Activated T-cell treated with anti-CD3 and anti-CD28 coated beads for 4 hours (primary cell): ENCODE results near the gene TULP1.

Source experiments
- DNase-seq: peaks from one replicate; pipeline ENCODE4 v3.0.0-alpha.2; 2020

TULP1 gene

DNA sequence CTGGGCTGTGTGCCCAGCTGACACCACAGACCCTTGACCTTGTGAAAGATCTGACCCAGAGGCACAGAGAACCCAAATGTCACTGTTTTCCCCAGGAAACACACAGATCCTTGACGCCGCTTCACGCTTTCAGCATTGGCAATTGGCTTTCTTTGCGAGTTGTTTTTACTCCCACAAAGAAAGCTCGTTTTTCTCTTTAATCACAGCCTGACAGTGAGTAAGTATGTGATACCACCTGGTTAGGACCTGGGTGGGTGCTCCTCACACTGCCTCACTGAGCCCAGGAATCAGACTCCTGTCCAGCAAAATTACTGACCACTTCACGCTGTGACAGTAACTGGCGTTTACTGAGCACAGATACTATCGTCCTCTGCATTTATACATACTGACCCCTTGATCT lies 31.5 kb downstream of the TULP1 start:
- DNase-seq: no peak

DNA sequence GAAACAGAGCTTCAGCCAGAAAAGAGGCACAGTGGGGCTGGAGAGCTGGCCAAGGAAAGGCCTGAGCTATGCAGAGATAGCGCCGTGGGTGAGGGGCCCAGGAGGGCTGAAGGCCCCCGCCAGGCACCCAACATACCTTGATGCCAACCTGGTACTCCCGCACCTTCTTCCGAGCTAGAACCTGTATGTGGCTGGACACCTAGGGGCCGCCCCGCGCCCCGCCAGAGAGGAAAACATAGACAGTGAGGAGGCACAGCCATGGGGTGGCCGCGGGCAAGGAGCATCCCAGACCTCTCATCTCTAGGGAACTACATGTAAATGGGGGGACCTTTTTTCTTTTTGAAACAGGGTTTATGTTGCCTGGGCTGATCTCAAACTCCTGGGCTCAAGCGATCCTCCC lies 32.5 kb downstream of the TULP1 start:
- no peak for DNase-seq

DNA sequence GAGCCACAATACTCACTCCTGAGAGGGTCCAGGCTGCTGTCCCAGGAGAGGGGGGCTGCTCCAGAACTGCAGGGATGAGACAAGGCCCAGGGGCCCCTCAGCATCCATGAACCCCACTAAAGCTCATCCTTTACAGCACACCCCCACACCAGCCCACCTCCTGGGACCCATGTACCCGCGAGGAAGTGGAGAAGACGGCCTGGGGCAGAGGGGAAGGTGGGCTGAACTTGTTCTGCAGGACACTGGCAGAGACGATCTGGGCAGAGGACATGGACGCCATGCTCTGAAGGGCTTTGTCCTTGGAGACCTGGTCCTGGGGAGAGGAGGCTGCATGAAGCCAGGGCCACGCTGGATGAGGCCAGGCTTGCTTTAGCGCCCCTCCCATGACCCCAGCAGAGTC lies 34.4 kb downstream of the TULP1 start:
- no peak for DNase-seq

DNA sequence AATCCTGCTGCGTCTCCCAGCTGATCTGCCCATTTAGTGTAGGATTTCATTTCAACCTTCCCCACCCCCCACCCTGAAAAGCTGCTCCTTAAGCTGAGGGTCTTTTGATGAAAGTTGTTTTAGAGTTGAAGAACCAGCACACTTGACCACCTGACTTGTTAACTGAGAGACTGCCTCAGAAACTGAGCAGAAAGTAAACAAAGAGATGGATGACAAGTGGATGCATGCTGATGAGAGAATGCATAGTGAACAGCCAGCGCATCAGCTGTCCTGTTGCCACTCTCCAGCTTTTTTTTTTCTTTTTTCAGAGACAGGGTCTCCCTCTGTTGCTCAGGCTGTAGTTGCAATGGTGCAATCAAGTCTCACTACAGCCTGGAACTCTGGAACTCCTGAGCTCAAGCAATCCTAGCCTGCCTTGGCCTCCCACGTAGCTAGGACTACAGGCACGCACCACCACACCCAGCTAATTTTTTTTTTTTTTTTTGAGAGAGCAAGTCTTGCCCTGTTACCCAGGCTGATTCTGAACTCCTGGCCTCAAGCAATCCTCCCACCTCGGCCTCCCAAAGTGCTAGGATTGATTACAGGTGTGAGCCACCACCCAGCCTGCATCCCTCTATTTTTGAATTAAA lies 35.0 kb downstream of the TULP1 start:
- DNase-seq: no peak

DNA sequence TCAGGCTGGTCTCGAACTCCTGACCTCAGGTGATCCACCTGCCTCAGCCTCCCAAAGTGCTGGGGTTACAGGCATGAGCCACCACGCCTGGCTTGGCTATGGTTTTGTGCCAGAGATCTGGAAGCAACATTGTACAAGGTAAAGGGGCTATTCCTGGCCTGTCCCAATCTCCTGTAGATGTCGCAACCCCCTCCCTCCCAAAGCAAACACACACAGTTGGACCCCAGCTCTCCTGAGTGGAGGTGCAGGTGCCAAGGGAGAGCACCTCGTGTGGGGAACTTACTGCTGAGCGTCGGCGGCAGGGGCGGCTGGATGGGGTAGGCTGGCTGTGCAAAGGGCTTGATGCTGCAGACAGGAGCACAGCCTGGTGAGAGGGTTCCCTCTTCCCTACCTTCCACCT lies 35.7 kb downstream of the TULP1 start:
- no peak for DNase-seq

DNA sequence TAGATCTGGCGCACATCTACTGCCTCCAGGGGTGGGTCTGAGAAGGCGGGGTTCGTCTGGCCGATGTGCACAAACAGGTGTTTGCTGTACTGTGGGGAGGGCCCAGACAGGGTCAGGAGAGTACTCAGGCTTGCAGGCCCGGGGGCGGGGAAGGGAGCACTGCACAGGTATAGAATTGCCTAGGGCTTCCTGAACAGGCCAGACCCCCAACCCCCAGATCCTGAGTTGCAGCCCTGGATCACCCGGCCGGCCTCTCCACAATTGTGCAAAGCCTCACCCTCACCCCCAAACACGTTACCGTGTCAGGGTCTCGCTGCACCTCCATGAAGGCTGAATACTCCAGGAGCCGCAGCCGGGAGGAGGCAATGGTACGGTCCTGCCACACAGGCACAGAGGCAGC lies 36.7 kb downstream of the TULP1 start:
- no peak for DNase-seq

DNA sequence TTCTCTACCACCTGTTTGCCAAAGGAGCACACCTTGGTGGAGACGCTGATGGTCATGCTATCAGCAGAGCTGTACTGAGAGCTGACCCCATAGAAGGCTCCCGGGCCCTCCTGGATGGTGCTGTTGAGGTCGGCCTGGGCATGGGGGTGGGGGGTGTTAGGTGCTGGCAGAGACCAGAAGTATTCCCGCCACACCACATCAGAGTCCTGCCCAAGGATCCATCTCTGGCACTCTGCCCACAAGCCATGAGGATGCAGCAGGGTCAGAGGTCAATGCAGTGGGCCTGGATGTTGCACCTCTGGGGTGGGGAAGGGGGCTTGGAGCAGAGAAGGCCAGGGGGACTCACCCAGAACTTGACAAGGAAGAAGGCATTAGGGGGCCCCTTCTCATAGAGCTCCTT lies 37.1 kb downstream of the TULP1 start:
- DNase-seq: no peak

DNA sequence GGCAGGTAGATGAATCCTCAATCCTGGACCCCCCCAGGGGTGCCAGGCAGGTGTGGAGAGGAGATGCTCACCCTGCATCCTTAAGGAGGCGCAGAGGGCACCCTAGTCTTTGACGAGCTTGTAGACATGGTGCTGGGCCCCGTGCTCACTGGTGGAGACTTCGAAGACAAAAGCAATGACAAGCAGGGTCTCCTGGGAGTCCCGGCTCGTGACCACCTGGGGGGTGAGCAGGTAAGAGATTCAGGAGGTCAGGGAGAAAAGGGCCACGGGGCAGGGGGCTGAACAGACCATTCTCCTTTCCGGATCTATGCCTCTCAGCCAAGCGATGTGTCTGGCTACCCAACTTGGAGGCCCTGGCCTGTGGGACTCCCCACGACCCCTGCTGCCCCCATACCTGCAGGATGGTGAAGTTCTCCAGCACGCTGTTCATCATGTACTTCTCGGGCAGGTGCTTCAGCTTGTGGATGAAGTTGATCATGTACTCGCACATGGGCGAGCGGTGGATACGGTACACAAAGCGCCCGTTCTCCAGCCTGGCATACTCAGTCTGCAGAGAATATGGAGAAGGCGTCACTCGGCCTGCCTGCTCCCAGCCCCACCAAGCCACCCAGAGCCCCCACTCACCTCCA lies 37.6 kb downstream of the TULP1 start:
- no peak for DNase-seq

DNA sequence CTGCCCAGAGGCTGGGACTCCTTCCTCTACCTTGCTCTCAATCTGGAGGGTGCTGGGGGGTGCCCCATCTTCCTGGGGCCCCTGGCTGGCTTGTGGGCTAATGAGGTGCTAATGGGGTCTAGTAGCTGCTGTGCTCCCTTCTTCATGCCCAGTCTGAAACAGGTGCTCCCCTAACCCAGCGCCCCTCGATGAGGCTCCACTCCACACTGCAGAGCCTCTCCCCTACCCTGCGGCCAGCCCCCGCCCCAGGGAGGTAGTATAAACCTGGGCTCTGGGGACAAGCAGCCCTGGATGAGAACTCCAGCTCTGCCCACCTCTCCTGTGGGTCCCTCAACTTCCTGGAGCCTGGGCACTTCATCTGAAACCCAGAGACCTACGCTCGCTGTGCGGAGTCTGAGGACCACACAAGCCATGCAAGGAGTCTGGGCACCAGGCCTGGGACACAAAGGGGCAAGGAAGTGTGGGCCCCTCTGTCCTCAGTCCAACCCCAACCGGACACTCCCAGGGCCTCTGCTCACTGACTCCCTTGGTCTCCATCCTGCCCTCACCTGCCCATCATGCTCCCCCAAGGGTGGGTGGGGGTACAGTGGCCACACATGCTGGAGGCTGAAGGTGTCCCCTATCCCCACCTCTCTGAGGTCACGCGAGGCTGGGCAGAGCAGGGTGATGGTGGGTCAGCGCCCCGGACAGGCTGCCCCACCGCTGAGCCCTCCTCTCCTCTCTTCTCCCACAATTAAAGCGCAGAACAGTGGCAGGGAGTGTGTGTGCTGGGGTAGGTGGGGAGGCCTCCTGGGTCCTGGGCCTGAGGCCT lies 38.4 kb downstream of the TULP1 start:
- DNase-seq: no peak

DNA sequence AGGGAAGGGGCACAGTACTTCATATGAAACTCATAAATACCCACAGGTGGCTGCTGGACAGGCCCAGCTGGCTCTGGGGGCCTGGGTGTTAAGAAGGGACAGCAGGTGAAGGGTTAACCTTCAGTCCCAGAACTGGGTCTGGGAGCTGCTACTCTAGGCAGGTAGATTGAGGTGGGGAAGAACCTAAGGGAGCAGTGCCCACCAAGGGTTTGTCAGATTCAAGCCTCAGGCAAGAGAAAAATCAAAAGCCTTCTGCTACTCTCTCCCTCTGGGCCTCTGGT lies 38.9 kb downstream of the TULP1 start:
- no peak for DNase-seq

DNA sequence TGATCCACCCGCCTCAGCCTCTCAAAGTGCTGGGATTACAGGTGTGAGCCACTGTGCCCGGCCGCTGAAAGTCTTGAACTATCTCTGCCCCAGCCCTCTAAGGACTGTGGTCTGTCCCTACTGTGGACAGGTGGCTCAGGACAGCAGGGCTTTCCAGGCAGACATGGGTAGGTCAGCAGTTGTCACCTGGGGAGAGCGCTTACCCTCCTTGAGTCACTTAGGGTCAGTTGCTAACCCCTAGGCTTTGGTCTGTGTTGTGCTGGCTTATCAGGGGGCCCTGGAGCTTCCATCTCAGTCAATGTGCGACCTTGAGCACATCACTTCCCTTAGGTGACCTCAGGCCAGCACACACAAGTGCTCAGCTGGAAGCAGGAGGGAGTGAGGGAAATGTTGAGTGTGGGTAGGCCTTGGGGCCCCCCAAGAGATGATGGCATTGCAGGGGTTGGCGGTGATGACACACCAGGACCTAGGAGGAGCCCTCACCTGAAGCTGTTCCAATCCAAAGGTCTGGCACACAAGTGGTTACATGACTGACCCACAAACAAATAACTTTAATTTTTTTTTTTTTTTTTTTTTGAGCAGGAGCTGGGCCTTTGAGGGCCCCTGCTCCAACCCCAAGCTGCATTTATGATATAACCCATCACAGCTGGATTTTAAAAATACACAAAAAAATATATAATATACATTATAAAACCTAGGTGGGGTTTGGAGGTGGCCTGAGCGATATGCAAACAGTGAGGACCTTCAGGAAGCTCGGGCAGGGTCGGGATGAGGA lies 39.4 kb downstream of the TULP1 start:
- no peak for DNase-seq

DNA sequence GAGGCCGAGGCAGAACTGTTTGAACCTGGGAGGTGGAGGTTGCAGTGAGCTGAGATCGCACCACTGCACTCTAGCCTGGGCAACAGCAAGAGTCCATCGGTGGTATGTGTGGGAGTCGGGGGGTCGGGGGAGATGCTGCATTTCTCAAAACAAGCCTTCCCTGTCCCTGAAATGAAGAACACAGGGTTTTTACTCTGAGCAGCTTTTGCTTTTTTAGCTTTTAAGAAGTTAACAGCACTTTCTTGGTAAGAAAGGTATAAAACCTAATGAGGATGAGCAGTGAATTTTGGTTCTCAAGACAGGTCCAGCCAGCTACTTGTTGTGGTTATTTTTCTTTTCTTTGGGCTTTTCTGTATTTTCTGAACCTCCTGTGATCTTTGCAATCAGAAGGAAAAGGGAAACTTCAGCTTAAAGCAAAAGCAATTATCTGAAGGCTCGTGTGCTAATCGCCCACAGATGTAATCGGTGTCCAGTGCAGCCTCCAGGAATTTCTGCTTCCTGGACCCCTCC lies 40.8 kb downstream of the TULP1 start:
- no peak for DNase-seq

DNA sequence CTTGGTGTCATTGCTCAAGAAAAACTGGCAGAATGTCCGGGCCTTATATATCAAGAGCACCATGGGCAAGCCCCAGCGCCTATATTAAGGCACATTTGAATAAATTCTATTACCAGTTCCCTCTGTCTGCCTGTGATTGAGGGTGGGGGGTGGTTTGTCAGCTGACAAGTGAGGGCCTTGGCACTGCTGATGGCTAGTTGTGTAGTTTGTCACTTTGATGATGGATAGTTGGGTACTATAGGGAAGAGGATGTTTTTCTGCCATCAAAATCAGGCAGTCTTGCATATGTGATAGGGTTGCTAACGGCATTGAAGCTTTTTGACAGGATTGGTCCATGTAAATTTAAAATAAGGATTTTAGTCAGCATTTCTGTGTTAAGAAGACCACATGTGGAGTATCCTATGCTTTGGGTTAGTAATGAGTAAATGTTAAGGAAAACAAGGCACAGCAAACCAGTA lies 42.0 kb downstream of the TULP1 start:
- DNase-seq: no peak

DNA sequence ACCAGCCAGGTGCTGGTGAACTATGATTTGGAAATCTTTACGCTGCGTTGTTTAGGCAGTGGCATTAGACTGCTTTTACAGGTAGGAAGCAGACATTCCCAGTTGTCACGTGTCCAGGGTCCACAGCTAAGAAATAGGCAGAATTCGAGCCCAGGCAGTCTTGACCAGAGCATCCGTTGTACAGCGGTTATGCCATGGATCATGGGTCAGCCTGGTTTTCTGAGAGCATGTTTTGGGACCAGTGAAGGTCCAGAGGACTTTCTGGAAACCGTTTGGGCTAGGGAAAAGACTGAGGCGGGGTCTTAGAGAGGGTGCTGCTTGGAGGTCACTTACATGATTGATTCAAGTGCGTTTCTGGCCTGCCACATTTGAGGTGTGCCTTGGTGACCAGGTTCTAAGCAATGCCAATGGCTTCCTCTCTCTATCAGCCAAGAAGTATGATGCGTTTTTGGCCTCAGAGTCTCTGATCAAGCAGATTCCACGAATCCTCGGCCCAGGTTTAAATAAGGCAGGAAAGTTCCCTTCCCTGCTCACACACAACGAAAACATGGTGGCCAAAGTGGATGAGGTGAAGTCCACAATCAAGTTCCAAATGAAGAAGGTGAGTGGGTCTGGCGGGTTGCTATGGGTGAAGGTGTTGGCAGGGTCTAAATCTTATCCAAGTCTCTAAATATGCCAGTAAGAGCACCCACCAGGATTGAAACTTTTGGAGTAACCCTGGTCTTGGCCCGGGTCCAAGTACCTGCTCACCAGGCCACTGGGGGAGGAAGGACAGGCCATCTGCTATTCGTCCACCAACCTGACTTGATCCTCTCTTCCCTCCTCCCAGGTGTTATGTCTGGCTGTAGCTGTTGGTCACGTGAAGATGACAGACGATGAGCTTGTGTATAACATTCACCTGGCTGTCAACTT lies 42.7 kb downstream of the TULP1 start:
- DNase-seq: no peak

DNA sequence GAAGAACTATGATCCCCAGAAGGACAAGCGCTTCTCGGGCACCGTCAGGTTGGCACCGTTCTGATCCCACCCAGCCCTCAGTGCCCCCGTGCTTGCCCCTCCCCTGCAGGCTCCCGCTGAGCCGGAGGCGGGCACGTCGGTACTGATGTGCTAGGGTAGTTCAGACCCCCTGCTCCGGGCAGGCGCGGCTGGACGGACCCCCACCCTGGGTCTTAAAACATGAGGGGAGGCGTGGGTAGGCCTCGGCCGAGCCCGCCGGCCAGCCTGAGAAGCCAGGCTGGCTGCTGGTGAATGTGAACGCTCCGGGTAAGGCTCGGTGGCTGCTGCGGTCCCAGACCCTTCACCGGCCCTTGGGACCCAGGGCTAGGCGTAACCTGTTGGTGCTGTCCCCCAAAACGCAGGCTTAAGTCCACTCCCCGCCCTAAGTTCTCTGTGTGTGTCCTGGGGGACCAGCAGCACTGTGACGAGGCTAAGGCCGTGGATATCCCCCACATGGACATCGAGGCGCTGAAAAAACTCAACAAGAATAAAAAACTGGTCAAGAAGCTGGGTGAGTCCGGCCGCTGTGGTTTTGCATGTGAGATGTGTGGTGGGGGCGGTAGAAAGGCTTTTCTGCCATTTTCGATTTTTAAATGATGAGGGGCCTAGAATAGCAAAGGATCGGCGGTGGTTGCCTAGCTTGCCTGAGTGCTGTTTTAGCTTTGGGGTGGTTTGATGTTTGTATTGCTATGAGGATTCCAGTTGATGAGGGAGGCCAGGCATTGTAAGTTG lies 43.5 kb downstream of the TULP1 start:
- no peak for DNase-seq

DNA sequence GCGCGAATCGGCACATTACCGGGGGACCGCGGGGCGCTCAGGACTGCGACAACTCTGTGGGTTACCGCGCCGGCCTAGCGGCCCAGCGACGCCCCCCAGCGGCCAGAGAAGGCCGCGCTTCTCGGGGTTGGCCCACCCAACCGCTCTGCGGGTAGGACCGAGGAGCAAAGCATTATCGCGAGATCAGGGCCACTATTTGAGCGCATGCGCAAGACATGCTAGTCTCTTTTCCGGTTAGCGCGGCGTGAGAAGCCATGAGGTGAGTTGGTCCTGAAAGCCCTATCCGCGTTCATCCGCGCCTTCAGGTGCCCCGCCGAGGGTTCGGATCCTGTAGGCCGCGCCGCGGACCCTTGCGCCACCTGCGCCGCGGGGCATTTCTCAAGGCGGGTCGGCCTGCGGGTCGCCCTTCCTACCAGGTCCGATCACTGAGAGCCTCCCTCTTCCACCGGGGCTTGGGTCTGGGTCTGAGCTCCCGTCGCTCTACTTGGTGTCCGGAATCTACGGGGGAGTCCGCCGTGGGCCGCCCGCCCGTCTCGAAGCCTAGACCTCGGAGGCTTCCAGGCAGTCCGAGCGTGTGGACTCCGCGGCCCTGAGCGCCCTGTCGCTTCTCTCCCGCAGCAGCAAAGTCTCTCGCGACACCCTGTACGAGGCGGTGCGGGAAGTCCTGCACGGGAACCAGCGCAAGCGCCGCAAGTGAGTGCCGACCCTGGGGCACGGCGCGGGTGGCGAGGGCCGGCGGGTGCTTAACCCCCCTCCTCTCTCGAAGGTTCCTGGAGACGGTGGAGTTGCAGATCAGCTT lies 44.3 kb downstream of the TULP1 start, which contains the start of gene RPL10A:
Gene RPL10A (plus strand): TSS at position 221 of the 799 bp plus-strand sequence. CDS start 34 bp downstream, at position 255.
- DNase-seq: peak; percentile 95

DNA sequence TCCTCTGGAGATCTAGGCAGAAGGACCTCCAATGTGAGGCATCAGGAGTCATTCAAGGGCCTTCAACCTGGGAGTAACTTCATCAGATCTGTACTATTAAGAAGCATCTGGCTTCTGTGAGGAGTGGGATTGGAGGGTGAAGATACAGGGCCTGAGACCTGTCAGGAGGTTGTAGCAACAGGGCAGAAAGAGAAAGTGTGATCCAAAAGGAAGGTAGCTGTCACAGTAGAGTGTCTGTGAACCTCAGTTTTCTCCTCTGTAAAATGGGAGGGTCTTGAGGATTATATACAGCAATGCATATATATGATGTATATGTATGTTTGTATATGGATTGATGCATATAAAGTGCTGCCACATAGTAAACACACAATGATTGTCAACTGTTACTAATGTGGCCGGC lies 47.0 kb downstream of the TULP1 start:
- DNase-seq: no peak

DNA sequence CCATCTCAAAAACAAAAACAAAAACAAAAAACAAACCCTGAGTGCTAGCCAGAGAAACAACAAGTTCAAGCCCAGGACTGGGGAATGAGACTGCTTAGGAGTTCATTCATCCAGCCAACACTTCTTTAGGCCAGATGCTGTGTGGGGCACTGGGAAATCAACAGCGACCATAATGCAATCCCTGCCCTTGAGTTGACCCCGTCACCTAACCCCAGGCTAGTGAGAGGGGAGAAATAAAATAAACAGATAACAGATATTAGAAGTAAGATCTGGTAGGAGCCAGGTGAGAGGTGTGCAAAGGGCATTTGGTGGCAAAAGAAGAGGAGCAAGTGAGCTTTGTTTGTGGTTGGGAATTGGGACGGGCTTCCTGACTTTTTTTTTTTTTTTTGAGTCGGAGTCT lies 49.4 kb downstream of the TULP1 start:
- DNase-seq: no peak

DNA sequence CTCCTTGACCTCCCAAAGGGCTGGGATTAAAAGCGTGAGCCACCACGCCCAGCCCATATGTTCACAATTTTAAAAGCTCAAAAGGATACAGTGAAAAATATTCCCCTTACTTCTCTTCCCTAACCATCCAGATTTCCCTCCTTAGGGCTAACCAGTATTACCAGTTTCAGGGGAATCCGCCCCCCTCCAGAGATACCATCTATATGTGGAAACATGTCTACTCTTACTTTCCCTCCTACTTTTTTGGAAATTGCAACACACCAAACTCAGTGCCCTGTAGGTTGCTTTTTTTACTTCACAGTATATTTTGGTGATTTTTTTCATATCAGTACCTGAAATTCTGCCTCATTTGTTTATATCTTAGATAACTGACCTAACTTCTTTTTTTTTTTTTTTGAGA lies 51.4 kb downstream of the TULP1 start:
- no peak for DNase-seq

DNA sequence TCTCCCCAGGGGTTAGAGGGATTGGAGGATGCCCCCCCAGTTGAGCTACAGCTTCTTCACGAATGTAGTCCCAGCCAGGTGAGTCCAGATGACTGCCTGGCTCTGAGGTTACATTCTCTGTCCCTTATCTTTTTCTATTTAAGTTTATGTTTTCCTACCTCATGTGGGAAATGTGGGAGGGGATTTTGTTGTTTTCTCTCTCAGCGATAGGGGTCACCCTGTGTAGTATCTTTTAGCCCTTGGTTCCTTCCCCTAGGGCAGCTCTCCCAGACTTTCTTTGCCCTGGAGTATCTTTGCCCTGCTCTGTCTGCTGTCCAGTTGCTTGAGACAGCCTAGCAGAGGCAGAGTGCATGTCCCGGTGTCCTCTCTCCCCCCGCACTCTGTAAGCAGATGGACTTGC lies 54.8 kb downstream of the TULP1 start:
- no peak for DNase-seq
